Posterior cingulate gyrus (tissue), 11 donors: ENCODE results near the gene LRP1B.
"Not testable (repeated sequence)": the region's sequence is repeated elsewhere in the genome, so short reads cannot be mapped to it uniquely, and the experiment has no call there.

Experiments
- DNase-seq, 10 donors: peaks; one replicate each; pipeline versions ENCODE4 v3.0.0 to v3.0.0-alpha.2; 2020 to 2021; ENCODE audit warnings: mixed read lengths in 3 of 10
- intact Hi-C: fragments of 100-400 bp; cut with DNase I; formaldehyde crosslinking; loops from one replicate; pipeline ENCODE4 v1.15.1; 2023

Gene LRP1B

DNA sequence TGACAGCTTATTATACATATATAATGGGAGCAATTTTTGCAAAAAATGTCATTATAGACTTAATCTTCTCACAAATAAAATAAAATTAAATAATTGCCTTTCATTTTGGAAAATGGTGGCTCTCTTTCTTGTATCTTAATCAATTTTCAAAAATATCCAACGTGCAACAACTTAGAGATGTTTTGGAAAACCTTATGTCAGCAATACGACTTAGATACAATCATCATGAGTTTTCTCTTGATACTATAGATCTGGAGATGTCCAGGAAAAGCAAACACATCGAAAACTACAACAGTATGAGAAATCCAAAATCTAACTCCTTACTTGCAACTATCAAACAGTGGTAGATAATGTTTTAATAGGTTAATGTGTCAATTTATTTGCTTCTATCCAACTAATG is 1529.0 kb downstream of the LRP1B start:
- intact Hi-C loops, result no loop called here
- DNase-seq, result no peak

DNA sequence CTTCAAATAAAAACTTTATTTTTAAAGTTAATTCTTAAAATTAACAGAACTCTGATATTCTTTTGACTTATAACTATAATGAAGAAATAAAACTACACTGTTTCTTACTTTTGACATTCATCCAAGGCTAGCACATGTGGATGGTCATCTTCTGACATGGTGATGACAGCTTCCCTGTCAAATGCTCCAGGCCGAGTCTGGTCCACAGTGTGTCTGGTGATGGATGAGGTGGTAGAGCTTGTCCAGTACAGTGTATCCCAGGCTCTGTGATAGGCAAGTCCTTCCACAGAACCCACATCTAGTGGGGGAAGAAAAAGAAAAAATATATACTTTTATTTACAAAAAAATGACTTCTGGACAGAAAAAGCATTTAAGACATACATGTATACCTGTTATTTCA is 1529.5 kb downstream of the LRP1B start:
- intact Hi-C loops, result no loop called here
- DNase-seq, result no peak

DNA sequence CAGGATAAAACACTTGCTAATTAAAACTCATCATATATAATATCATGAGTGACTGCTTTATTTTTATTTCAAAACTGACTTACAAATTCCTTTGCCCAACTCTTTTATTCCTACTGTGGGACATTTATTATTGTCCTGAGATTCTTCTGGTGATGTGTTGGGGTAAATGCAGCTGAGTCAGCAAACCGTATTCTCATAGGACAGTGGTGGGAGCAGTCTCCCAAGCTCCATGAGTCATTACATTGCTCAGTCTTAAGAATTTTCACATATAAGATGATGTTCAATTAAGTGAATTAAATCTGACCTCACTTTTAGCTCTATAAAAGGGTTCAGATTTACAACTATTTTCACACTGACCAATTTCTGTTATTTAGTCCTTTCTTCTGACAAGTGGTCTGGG is 1530.7 kb downstream of the LRP1B start:
- intact Hi-C loops, result no loop called here
- DNase-seq, result no peak

DNA sequence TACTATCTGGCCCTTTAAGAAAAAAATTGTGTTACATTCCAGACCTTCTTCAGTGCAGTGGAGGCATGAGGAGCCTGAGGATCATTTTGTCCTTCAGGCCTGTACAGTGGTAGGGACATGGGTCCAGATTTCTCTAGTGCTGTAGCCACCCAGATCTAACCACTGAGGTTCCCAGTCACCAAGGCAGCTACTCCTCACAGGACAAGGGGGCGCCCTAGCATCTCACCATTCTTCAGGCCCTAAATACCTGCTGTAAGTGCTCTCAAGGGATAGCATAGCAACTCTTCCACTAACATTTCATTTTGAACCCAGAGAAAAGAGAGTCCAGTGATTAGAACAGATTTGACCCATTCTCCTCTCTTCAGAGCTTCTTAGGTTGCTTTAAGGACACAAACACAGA is 1533.0 kb downstream of the LRP1B start:
- intact Hi-C loops, result no loop called here
- no peak for DNase-seq

DNA sequence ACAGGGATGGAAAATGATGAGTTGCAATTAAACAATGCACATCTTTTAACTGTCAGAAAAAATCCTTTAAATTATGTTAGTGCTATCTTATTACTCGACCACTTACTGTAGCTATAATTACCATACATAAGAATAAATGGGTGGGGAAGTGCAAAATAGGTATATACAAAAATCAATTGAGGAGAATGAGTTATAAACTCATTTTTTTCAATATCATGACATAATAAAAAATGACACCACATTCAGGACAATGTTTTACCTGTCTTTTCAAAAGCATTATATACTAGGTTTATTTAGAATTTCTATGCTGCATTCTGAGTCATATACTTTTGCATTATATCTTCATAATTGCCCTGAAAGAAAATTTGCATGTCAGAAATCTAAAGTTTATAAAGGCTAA is 1533.6 kb downstream of the LRP1B start:
- DNase-seq, result no peak
- intact Hi-C loops, result no loop called here

DNA sequence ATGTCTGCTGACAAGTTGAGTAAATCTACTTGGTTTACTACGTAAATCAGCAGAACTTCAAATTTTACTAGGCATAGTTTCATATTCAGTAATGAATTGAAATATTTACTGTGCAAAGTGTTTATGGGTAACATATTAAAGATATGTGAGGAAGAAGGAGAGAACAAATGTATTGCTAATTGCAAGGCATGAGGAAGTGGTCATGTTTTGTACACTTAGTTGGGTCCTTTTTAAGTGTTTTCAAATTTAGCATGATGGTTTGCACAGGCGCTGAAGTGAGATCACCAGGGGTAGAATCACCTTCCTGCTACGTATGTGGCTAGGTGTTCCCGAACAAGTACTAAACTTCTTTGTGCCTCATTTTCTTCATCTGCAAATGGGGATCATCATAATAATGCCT is 1534.4 kb downstream of the LRP1B start:
- intact Hi-C loops, result no loop called here
- DNase-seq, result no peak

DNA sequence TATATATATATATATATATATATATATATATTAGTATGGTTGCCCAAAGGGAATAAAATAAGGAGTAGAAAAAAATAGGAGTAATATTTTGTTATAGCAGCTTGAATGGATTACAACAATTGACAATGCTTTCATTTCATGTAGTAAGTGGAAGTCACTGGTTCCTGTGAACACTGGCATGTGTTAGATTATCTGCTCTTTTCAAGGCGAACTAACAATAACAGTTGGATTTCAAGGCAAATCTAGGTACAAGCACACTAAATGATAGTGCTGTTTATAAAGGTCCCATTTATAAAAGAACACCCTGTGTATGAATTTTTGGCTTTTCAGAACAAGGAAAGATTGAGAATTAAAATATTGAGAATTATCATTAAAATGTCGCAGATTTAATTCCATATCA is 1535.7 kb downstream of the LRP1B start:
- intact Hi-C loops, result no loop called here
- no peak for DNase-seq

DNA sequence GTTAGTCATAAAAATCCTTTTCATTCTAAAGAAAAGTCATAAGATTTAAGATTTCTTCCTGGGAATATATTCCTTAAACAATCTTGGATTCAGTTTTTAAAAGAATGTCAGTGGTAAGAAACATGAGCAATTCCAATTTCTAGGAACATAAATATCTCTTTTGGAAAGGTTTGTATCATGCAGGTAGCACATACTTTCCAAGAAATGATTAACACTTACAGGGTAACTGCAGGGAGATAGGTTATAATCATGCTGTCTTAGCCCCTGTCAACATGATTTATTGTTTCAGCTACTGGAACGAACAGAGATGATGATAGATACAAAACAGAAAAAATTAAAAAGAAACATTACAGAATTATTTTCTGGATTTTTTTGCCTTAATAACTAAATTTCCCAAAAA is 1537.7 kb downstream of the LRP1B start:
- intact Hi-C loops, result no loop called here
- DNase-seq, result no peak

DNA sequence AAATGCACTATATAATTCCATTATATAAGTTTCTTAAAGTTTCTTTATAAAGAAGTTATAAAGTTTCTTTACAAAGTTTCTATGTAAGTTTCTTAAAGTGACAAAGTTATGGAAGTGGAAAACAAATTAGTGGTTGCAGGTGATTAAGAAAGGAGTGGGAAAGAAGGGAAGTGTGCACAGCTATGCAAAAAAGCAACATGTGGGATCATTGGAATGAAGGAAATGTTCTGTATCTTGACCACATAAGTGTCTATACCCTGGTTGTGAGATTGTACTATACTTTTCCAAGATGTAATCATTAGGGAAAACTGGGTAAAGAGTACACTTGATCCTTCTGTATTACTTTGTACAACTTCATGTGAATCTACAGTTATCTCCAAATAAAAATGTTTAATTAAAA is 1541.1 kb downstream of the LRP1B start:
- no peak for DNase-seq

DNA sequence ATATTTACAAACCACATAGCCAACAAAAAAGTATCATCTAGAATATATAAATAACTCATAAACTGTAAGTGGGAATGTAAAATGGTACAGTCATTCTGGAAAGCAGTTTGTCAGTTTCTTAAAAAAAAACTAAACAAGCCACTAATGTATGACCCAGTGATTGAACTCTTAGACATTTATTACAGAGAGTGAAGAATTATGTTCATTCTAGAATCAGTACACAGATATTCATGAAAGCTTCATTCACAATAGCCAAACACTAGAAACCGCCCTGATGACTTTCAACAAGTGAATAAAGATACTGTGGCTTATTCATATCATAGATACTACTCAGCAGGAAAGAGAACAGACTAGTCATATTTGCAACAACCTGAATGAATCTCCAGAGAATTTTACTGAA is 1541.5 kb downstream of the LRP1B start:
- DNase-seq, result no peak
- intact Hi-C loops, result no loop called here

More for the DNA sequence above, 1541.1 kb downstream of the LRP1B start:
- intact Hi-C loops, result no loop called here

DNA sequence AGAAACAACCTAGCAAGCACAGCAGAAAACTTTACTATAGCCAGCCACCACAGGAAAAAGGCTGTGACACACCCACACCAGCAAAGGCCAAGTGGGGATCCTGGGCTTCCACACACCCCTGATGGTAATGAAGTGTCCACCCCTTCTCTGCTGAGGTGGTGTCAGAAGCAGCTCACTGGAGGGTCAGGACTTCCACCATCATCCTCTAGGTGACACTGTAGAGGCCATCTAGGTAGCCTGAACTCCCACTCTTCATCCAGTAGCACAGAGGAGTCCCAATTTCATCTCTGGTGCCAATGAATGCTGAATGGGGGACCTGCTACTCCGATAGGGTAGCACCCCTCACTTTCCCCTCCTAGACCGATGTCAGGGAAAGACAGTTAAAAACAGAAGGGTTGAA is 1544.4 kb downstream of the LRP1B start:
- no peak for DNase-seq
- intact Hi-C loops, result no loop called here

DNA sequence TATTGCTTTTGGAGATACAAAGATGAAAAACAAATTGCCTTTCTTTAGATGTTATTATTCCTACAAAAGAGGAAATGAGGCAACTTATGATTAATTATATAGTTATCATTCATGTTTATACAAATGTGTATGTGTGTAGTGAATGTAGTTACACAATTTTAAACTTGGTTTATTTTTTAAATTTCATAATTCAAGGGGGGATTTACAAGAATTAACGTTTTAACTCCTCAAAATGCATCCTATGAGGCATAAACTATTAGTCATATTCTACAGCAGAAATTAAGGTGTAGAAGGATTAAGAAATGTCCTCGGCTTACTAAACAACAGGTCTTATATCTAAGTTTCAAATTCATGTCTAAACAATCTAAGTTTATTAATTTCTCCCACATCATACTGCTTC is 1545.8 kb downstream of the LRP1B start:
- intact Hi-C loops, result no loop called here
- no peak for DNase-seq

DNA sequence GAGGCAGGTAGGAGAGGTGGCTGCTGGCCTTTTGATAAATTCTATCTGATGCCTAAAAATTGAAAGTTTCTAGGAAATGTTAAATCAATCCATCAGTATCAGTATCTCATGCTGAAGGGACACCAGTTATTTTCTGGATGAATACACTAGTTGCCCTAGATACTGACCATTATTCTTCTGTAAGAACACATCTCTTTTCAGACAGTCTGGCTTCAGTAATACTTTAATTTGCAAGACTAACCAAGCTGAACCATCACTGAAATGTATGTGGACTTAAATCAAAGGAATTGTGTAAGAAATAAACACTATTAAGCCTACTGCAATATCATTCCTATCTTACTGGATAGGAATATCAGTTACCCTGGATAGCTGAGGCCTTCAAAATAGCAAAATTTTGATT is 1546.3 kb downstream of the LRP1B start:
- intact Hi-C loops, result no loop called here
- DNase-seq, result no peak

DNA sequence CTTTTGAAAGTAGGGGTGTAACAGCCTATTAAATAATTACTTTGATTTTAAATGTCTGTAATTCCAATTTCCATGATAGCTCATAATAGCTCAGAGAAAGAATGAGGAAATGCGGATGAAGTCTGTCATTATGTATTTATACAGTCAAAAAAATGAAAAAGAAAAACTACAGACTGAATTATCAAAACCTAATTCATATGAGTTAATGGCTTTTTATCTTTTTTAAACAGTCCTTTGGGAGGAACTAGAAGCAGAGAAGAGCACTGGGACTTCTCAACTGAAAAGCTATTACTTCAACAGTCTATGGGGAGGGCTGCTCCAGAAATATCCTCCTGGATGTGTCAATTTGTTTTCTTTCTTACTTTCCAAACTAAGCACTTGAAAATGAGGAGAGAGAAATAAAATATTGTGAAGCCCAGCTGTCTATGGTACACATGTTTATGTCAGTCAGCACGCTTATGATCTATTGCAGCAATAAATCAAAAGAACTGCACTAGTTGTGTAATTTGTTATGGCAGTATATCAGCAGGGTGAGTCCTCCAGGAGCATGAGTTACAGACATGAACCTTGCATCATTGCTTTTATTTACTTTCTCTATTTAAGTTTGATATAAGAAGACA is 1550.2 kb downstream of the LRP1B start:
- intact Hi-C loops, result no loop called here
- DNase-seq, result no peak

DNA sequence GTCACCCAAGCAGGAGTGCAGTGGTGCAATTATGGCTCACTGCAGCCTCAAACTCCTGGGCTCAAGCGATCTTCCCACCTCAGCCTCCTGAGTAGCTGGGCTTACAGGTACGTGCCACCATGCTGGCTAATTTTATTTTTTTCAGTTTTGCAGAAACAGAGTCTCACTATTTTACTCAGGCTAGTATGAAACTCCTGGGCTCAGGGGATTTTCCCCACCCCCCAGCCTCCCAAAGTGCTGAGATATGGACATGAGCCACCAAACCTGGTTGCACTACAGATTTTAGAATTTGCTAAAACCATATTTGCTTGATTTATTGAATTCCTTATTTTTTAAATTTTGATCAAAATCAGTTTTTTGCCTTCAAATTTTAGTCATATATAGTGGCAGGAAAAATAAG is 1553.4 kb downstream of the LRP1B start:
- intact Hi-C loops, result no loop called here

DNA sequence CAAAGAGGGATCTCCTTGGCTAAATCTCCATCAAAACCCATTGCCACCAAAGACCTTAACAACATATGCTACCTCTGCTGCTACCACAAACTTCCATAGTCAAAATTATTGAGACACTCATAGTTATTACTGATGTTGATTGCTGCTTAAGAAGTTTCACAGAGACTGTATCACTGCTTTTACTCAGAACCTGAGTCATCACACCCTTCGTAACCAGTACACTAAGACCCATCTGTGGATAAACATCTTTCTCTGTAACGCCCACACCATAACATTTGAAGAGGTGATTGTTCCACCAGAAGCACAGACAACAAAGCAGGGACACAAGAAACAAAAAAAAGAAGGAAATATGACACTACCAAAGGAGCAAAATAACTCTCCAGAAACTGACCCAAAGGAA is 1563.1 kb downstream of the LRP1B start:
- intact Hi-C loops, result no loop called here
- no peak for DNase-seq

More for the DNA sequence above, 1553.4 kb downstream of the LRP1B start:
- DNase-seq, result no peak

DNA sequence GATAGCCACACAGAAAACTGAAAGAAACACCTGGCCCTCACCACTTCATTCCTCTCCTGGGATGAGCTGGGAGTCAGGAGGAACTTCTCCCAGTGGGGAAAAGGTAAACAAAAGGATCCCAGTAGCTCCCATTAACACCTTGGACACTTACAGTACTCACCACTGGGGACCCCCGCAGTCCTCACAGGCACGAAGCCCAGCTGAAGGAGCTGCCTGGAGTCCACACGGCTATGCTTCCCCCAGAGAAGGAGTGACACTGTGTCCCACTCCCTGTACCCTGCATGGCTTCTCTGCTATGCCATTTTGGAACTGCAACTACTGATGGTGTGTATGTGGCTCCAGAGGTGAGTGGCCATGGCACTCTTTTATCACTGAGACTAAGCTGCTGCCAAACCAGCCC is 1565.1 kb downstream of the LRP1B start:
- no peak for DNase-seq
- intact Hi-C loops, result no loop called here

DNA sequence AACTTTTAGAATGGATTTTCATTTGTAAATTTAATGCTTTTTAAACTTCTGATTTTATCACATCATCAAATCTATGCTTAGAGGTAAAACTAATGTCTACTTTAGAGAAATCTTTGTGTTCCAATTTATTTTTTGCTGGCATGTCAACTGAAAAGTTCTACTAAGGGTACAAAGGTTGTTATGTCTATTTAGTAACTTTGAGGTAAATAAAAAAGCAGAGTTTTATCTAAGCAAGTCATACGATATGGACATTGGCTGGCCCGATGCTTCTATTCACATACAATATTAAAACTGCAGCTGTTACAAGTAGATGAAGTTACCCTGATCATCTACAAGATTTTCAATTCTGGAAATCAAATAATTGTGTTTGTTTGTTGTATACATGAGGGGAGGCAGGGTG is 1575.1 kb downstream of the LRP1B start:
- DNase-seq, result no peak
- intact Hi-C loops, result no loop called here

DNA sequence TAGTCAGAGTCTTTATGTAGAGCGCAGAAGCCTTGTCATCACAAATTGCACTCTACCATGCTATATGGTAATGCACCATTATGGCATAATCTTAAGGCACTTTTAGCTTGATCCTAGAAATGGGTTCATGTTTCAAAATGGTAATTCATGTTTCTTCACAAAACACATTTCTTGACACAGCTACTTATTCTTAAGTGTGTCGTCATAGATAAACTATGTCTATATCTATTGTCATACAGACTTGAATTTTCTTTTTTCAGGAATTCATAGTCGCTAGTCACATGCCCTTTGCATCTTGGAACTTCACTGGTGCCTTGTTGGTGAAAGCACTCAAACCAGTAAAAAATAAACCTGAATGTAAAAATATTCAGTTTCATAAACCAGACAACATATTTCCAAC is 1578.2 kb downstream of the LRP1B start:
- DNase-seq, result no peak
- intact Hi-C loops, result no loop called here

DNA sequence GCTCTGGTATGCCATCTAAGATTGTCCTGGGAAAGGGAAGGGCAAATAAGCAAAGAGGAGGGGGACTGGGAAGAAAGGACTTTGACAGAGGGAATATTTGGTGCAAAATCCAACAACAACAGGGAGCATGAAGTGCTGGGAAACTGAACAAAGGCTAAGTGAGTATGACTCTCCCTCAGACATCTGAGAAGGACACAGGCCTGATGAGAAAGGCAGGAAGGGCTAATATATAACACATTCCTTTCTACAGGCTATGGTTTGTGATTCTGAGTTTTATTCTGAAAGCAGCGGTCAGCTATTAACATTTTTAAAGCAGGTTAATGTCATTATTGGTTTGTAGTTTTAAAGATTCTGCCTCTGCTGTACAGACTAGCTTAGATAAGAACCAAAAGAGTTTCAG is 1579.5 kb downstream of the LRP1B start:
- intact Hi-C loops, result no loop called here
- no peak for DNase-seq

DNA sequence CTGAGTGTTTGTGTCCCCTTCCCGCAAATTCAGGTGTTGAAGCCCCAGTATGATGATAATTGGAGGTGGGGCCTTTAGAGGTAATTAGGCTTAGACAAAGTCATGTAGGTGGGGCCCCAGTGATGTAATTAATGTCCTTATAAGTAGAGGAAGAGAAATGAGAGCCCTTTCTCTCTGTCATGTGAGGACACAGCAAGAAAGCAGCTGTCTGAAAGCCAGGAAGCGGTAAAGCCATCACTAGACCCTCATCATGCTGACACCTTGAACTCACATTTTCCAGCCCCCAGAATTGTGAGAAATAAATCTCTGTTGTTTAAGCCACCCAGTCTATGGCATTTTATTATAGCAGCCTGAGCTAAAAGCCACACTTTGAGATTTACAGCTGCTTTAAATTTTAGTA is 1580.0 kb downstream of the LRP1B start:
- intact Hi-C loops, result no loop called here

DNA sequence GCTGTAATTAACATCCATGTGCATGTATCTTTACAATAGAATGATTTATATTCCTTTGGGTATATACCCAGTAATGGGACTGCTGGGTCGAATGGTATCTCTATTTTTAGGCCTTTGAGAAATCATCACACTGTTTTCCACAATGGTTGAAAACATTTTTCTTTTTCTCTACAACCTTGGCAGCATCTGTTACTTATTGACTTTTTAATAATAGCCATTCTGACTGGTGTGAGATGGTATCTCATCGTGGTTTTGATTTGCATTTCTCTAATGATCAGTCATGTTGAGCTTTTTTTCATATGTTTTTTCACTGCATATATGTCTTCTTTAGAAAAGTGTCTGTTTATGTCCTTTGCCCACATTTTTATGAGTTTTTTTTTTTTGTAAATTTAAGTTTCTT is 1586.0 kb downstream of the LRP1B start:
- intact Hi-C loops, DNase-seq: not testable (repeated sequence)

More for the DNA sequence above, 1580.0 kb downstream of the LRP1B start:
- no peak for DNase-seq

DNA sequence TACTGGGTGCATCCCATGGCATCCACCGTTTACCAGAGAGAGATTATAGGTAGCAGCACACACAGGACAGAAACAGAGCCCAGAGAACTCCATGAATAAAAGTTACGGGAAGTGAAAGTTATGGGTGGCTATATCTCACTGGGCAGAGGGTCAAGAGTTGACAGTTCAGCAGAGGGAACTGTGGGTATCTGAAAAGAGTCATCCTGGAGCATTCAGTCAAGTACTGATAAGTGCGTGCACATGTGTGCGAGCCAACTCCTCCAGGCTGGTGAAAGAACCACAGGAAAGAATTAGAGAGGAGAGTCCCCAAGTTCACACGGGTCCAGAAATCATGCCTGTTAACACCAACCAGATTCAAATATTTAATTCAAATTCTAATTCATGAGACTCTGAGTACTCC is 1588.2 kb downstream of the LRP1B start:
- no peak for DNase-seq
- intact Hi-C loops, result no loop called here
